ENCODE measurements around the gene CDH4. TPM values are rescaled to one million over a fixed set of nuclear protein-coding genes. Genes with fewer than 3 reads are reported as not detected.

CDH4 gene
- total and polyA plus RNA-seq, 2 of the 8 experiments (the other 6 are each of a cell fraction or from before 2014, with no cell fraction given), result 4.3 to 7.9 TPM

GRCh38 chr20:61684136-61684535 lies 432.1 kb downstream of the CDH4 start:
- Histone ChIP-seq H2BK120ac (replicated peaks; ENCODE audit: low read depth, low read length) (no peak overlapping the region), H3K56ac (replicated peaks; ENCODE audit: insufficient read length, low read depth, low read length) (no peak overlapping the region), H3K36me3 (ENCODE audit: control insufficient read depth in 2 of 4, insufficient read depth in 4 of 4, low read length in 3 of 4) (no peaks in the 10 kb centered on the region), H3K23ac (ENCODE audit: insufficient read length) (no peak overlapping the region), H3K18ac (ENCODE audit: extremely low read depth, low read length) (no peak overlapping the region), H3K23me2 (ENCODE audit: low read depth, low read length) (peaks cover 10% of the 10 kb centered on the region), H3K79me1 (ENCODE audit: low read depth, low read length) (no peaks in the 10 kb centered on the region), H3K9me3 (ENCODE audit: insufficient read depth in 2 of 2, low read depth in 1 of 2, low read length in 1 of 2) (no peaks in the 10 kb centered on the region), H3K4me3 (ENCODE audit: extremely low read depth in 1 of 4, insufficient read depth in 2 of 4, low read depth in 3 of 4, low read length in 4 of 4) (no peak overlapping the region), H3K79me2 (ENCODE audit: control insufficient read depth in 1 of 2, insufficient read depth in 2 of 2, low read length in 2 of 2) (no peaks in the 10 kb centered on the region), H2AK5ac (ENCODE audit: low read depth, low read length) (no peak overlapping the region), H3K4me1 (replicated peaks in 1 of 4; ENCODE audit: control insufficient read depth in 3 of 4, insufficient read depth in 4 of 4, low read length in 3 of 4) (0 out of 7 replicates have a peak, but pooled peaks cover 0 to 5% (median 0%) of the 10 kb centered on the region in 4 experiments), H3K9ac (replicated peaks in 1 of 4; ENCODE audit: extremely low read depth in 1 of 4, low read depth in 3 of 4, low read length in 3 of 4) (no peak overlapping the region), H3K27me3 (replicated peaks in 1 of 4; ENCODE audit: control insufficient read depth in 3 of 4, extremely low read depth in 1 of 4, insufficient read depth in 3 of 4, low read length in 3 of 4) (peaks cover 0 to 6% (median under 1%) of the 10 kb centered on the region in 4 experiments; a peak in 5 of 7 replicates), H2BK12ac (ENCODE audit: low read depth, low read length) (no peak overlapping the region), H3K27ac (ENCODE audit: low read depth, low read length) (no peak overlapping the region), H4K8ac (ENCODE audit: extremely low read depth, insufficient read depth, low read length) (no peak overlapping the region), H3K4ac (replicated peaks; ENCODE audit: insufficient read length, low read depth, low read length) (no peak overlapping the region), H4K91ac (replicated peaks; ENCODE audit: insufficient read length, low read length) (no peak overlapping the region), H3K4me2 (ENCODE audit: insufficient read depth in 1 of 2, low read depth in 2 of 2, low read length in 2 of 2) (no peak overlapping the region), H4K5ac (ENCODE audit: insufficient read length, low read depth, low read length) (no peak overlapping the region), H2AFZ (ENCODE audit: low read length) (no peak overlapping the region), H4K20me1 (replicated peaks in 1 of 2; ENCODE audit: control insufficient read depth in 1 of 2, insufficient read depth in 2 of 2, low read length in 2 of 2) (peaks cover 0 to 11% of the 10 kb centered on the region in 2 experiments), H2BK20ac (ENCODE audit: low read length) (no peak overlapping the region), H3K14ac (ENCODE audit: insufficient read length) (no peak overlapping the region), H2BK5ac (ENCODE audit: low read depth, low read length) (no peak overlapping the region), H2BK15ac (ENCODE audit: low read length) (no peak overlapping the region)
- DNase-seq (ENCODE audit: low read depth in 1 of 2, low spot score in 2 of 2) (no peak), FAIRE-seq (no peak)
- ChIA-PET CTCF (ENCODE audit: partially characterized antibody) (no interaction called here), POLR2A (ENCODE audit: partially characterized antibody) (no interaction called here)
- 89% methylated on average over 12 of the region's 13 CpGs; no CpG with 5 or more reads in 1 of the 2 experiments for WGBS, 2 experiments (ENCODE audit: extremely low coverage in 1 of 2, insufficient coverage in 1 of 2, insufficient read length in 1 of 2, insufficient replicate concordance in 2 of 2, low coverage in 1 of 2, low lambda C conversion rate in 2 of 2, missing lambda C conversion rate in 1 of 2)
- TF ChIP-seq POLR2A (IDR thresholded peaks at IDR 0.05; ENCODE audit: control extremely low read depth in 1 of 2, low read depth in 2 of 2, low read length in 2 of 2), result no peak
- no peak for TF ChIP-seq USF2 (IDR thresholded peaks at IDR 0.05; ENCODE audit: low read length)
- no peak for TF ChIP-seq HDAC2 (IDR thresholded peaks at IDR 0.05; ENCODE audit: borderline replicate concordance in 1 of 2, low read depth in 2 of 2, low read length in 2 of 2)
- TF ChIP-seq NRF1 (IDR thresholded peaks at IDR 0.05; ENCODE audit: low read depth, low read length), result no peak
- TF ChIP-seq ATF3 (IDR thresholded peaks at IDR 0.05; ENCODE audit: insufficient read depth, low read depth, low read length), result no peak
- no peak for TF ChIP-seq RNF2 (IDR thresholded peaks at IDR 0.05; ENCODE audit: borderline replicate concordance, low read depth, low read length, missing control alignments, poor library complexity, severe bottlenecking)
- TF ChIP-seq CBX5 (IDR thresholded peaks at IDR 0.05; ENCODE audit: low read depth, low read length), result no peak
- no peak for TF ChIP-seq SIN3A (conservative IDR thresholded peaks at IDR 0.05 in 1 of 2, IDR thresholded peaks at IDR 0.05 in 1 of 2; ENCODE audit: low read depth in 1 of 2, low read length in 2 of 2)
- TF ChIP-seq CTCF (IDR thresholded peaks at IDR 0.05; ENCODE audit: control extremely low read depth in 1 of 3, insufficient read depth in 1 of 3, low read depth in 1 of 3, low read length in 3 of 3), result no peak

Measured in H1 (cell line).